Measurements from ENCODE around the gene HTR3E. TPM values are rescaled to one million over a fixed set of nuclear protein-coding genes. Genes with fewer than 3 reads are reported as not detected.
"Not testable (repeated sequence)": the region's sequence is repeated elsewhere in the genome, so short reads cannot be mapped to it uniquely, and the experiment has no call there.

The HTR3E gene
- total RNA-seq: not detected
- long read RNA-seq: 0 reads

GRCh38 chr3:184096811-184097383 is at the start of gene HTR3E:
Gene HTR3E (plus strand): TSS chr3:184097064. CDS start chr3:184097530, 466 bp downstream.
- no peak for ATAC-seq
- intact Hi-C loops (cut with DNase I): no loop called here

GRCh38 chr3:184050217-184050847 is 46.5 kb upstream of the HTR3E start:
- DNase-seq (no peak), ATAC-seq (no peak)
- intact Hi-C loops (cut with DNase I): no loop called here

More at GRCh38 chr3:184096811-184097383, at the start of gene HTR3E:
- DNase-seq: no peak

GRCh38 chr3:184052767-184053166 is 44.1 kb upstream of the HTR3E start, which contains the start of gene HTR3C:
Gene HTR3C (plus strand): TSS chr3:184053047. CDS start chr3:184053081, 34 bp downstream.
- intact Hi-C loops (cut with DNase I): no loop called here

GRCh38 chr3:184058029-184058428 is 38.8 kb upstream of the HTR3E start:
- DNase-seq (no peak), ATAC-seq (peak in 1 of 2 donors; percentile 11)
- intact Hi-C loops (cut with DNase I): no loop called here

More at GRCh38 chr3:184052767-184053166, 44.1 kb upstream of the HTR3E start, which contains the start of gene HTR3C:
- ATAC-seq (no peak), DNase-seq (no peak)

GRCh38 chr3:184059424-184059823 is 37.4 kb upstream of the HTR3E start:
- intact Hi-C loops (cut with DNase I): no loop called here
- ATAC-seq (no peak), DNase-seq (no peak)

- ATAC-seq (no peak), DNase-seq (no peak)
- intact Hi-C loops (cut with DNase I): no loop called here
Measured at GRCh38 chr3:184062637-184063036, 34.2 kb upstream of the HTR3E start.

- no peak for ATAC-seq
- DNase-seq: no peak
- intact Hi-C loops (cut with DNase I): no loop called here
Measured at GRCh38 chr3:184066211-184066610, 30.7 kb upstream of the HTR3E start.

GRCh38 chr3:184067573-184068055 is 29.2 kb upstream of the HTR3E start:
- ATAC-seq (no peak), DNase-seq (no peak)
- intact Hi-C loops (cut with DNase I): no loop called here

- ATAC-seq: no peak
- intact Hi-C loops (cut with DNase I): no loop called here
- no peak for DNase-seq
Measured at GRCh38 chr3:184068344-184068743, 28.5 kb upstream of the HTR3E start.

- ATAC-seq; intact Hi-C loops (cut with DNase I); DNase-seq: not testable (repeated sequence)
Measured at GRCh38 chr3:184071142-184071541, 25.7 kb upstream of the HTR3E start.

- no peak for DNase-seq
- no peak for ATAC-seq
- intact Hi-C loops (cut with DNase I): no loop called here
Measured at GRCh38 chr3:184073621-184074020, 23.2 kb upstream of the HTR3E start.

- intact Hi-C loops (cut with DNase I): no loop called here
- DNase-seq: no peak
- ATAC-seq: no peak
Measured at GRCh38 chr3:184075901-184076300, 21.0 kb upstream of the HTR3E start.

- intact Hi-C loops (cut with DNase I): no loop called here
- no peak for DNase-seq
- no peak for ATAC-seq
Measured at GRCh38 chr3:184077881-184078280, 19.0 kb upstream of the HTR3E start.

- ATAC-seq (no peak), DNase-seq (no peak)
- intact Hi-C loops (cut with DNase I): no loop called here
Measured at GRCh38 chr3:184078851-184079250, 18.0 kb upstream of the HTR3E start.

GRCh38 chr3:184081116-184081830 is 15.6 kb upstream of the HTR3E start:
- ATAC-seq: no peak
- no peak for DNase-seq
- intact Hi-C loops (cut with DNase I): no loop called here

- DNase-seq: no peak
- ATAC-seq: no peak
- intact Hi-C loops (cut with DNase I): no loop called here
Measured at GRCh38 chr3:184082034-184082433, 14.8 kb upstream of the HTR3E start.

- intact Hi-C loops (cut with DNase I): no loop called here
- DNase-seq (no peak), ATAC-seq (no peak)
Measured at GRCh38 chr3:184082465-184082864, 14.4 kb upstream of the HTR3E start.

GRCh38 chr3:184085389-184085852 is 11.4 kb upstream of the HTR3E start:
- no peak for ATAC-seq
- intact Hi-C loops (cut with DNase I): no loop called here
- no peak for DNase-seq

GRCh38 chr3:184092199-184092598 is 4.7 kb upstream of the HTR3E start:
- DNase-seq (no peak), ATAC-seq (no peak)
- intact Hi-C loops (cut with DNase I): no loop called here

- ATAC-seq: no peak
- intact Hi-C loops (cut with DNase I): no loop called here
Measured at GRCh38 chr3:184097556-184097955, 692 bp downstream of the HTR3E start.

More at GRCh38 chr3:184097556-184097955, 692 bp downstream of the HTR3E start:
- DNase-seq: no peak

Measured in left cardiac atrium (tissue), 4 donors.